ENCODE data around the gene GUF1.
A peak's percentile ranks its signal among the peaks of the same experiment; 100 is the strongest.

The GUF1 gene

DNA sequence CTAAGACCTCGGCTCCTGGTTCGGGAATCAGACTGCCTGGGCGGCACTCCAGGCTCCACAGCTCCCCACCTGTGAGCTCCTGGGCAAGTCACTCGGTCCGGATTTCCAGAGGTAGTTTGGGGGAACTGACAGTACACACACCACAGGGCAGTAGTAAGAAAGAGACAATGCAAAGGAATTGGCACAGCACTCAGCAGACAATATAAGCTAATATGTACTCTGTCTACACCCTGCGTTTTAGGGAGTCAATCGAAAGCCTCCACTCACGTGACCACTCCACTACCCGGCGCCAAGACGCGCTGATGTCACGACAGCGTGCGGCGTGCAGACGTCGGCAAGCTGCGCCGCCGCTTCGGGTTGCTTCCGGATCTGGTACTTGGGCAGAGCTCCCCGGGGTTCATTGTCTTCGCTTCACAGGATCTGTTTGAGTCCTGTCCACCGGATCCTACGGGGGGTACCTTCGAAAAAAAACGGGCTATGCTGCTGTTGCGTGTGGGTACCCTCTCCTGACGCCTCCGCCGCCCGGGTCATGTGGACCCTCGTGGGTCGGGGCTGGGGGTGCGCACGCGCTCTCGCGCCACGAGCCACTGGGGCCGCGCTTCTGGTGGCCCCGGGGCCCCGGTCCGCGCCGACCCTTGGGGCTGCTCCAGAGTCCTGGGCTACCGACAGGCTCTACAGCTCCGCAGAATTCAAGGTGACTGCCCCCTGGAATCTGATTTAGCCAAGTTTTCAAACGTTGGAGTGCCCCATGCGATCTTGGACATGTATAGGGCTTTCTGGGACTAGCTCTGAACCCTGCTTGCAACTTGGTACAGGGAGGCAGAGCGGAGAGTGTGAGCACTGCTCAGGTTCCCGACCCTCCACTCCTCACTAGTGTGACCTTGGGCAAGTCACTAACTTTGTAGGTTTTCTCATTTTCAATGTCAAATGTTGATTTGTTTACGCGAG is at the start of gene GUF1:
GUF1 (plus strand) TSS at position 327 of the 948 bp plus-strand sequence; CDS start at position 530, 203 bp downstream.
- peak; percentile 92 to 94 for ATAC-seq

GRCh38 chr4:44629280-44629866 is 48.8 kb upstream of the GUF1 start:
- ATAC-seq = peak; percentile 66 to 81

- no peak for ATAC-seq
Observed at GRCh38 chr4:44632089-44632488, 46.1 kb upstream of the GUF1 start.

GRCh38 chr4:44632733-44633132 is 45.5 kb upstream of the GUF1 start:
- ATAC-seq = no peak

DNA sequence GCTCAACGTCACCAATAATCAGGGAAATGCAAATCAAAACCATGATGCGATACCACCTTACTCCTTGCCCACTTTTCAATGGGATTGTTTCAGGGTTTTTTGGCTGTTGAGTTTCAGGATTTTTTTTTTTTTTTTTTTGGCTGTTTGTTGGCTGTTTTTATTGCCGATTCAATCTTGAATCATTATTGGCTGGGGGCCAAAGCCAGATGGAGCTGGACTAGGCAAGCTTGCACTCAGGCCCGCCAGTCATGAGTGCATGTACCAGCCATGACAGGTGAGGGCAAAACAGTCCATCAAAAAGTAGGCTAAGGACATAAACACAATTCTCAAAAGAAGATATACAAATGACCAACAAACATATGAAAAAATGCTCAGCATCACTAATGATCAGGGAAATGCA is 40.1 kb upstream of the GUF1 start:
- no peak for ATAC-seq

- ATAC-seq = no peak
Observed at GRCh38 chr4:44646151-44646550, 32.1 kb upstream of the GUF1 start.

GRCh38 chr4:44651425-44651824 is 26.8 kb upstream of the GUF1 start, which contains the start of gene YIPF7:
Gene YIPF7 (minus strand): TSS chr4:44651625. CDS start chr4:44650100, 1,525 bp downstream.
- ATAC-seq = no peak

- ATAC-seq = no peak
Observed at GRCh38 chr4:44652002-44652401, 26.2 kb upstream of the GUF1 start.

- ATAC-seq = no peak
Observed at GRCh38 chr4:44660396-44660795, 17.8 kb upstream of the GUF1 start.

- ATAC-seq = no peak
Observed at GRCh38 chr4:44661940-44662622, 16.1 kb upstream of the GUF1 start.

DNA sequence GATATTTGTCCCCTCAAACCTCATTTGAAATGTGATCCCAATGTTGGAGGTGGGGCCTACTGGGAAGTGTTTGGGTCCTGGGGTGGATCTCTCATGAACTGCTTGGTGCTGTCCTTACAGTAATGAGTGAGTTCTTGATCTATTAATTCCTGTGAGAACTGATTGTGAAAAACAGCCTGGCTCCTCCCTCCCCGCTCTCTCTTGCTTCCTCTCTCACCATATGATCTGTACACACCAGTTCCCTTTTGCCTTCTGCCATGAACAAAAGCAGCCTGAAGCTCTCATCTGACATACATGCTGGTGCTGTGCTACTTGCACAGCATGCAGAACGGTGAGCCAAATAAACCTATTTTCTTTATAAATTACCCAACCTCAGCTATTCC is 15.6 kb upstream of the GUF1 start:
- ATAC-seq = no peak

GRCh38 chr4:44663539-44664263 is 14.5 kb upstream of the GUF1 start:
- no peak for ATAC-seq

GRCh38 chr4:44668526-44668925 is 9.7 kb upstream of the GUF1 start:
- ATAC-seq = no peak

- no peak for ATAC-seq
Observed at GRCh38 chr4:44670506-44671199, 7.6 kb upstream of the GUF1 start.

- ATAC-seq = no peak
Observed at GRCh38 chr4:44671636-44672035, 6.6 kb upstream of the GUF1 start.

GRCh38 chr4:44674471-44674870 is 3.7 kb upstream of the GUF1 start:
- ATAC-seq = no peak

- ATAC-seq = no peak
Observed at GRCh38 chr4:44675366-44675765, 2.9 kb upstream of the GUF1 start.

- ATAC-seq = peak; percentile 3 to 6
Observed at GRCh38 chr4:44679060-44679459, 840 bp downstream of the GUF1 start.

GRCh38 chr4:44684648-44685047 is 6.4 kb downstream of the GUF1 start:
- no peak for ATAC-seq

DNA sequence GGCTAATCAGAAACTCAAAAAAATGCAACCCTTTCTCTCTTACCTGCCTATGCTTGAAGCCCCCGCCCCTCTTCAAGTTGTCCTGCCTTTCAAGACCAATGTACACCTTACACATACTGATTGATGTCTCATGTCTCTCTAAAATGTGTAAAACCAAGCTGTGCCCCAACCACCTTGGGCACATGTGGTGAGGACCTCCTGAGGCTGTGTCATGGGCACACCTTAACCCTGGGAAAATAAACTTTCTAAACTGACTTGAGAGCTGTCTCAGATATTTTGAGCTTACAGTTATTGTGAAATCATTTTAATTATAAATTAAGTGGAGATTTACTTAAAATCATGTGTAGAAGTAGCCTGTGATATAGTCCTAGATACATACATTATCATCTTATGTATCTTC is 22.2 kb downstream of the GUF1 start:
- no peak for ATAC-seq

DNA sequence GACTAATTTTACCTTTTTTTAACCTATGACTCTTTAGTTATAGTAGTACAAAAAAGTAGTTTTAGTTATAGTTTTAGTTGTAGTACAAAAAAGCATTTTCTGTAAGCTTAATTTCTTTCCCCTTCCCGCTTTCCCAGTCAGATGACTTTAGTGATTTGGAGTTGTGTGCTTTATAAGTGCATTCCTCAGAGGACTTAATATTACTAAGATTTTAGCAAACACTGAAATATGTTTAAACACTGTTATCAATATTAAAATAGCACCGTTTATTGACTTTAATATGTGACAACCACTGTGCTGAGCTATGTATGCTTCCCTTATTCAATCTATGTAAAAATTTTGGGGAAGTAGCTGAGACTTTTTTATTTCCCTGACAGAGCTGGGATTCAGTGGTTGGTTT is 22.8 kb downstream of the GUF1 start:
- no peak for ATAC-seq

- no peak for ATAC-seq
Observed at GRCh38 chr4:44704673-44705072, 26.5 kb downstream of the GUF1 start.
